Erythroblast (primary cell): ENCODE results near the gene RDH16.

Experiments used
- GATA1 ChIP-seq: IDR thresholded peaks from 2 replicates; pipeline ENCODE4 v1.6.1; 2011; ENCODE audit warnings: low read depth, mild to moderate bottlenecking, control low read depth, low read length, moderate library complexity
- POLR2A ChIP-seq: IDR thresholded peaks from 2 replicates; pipeline ENCODE4 v1.6.1; 2011; ENCODE audit warnings: mild to moderate bottlenecking, low read length

DNA sequence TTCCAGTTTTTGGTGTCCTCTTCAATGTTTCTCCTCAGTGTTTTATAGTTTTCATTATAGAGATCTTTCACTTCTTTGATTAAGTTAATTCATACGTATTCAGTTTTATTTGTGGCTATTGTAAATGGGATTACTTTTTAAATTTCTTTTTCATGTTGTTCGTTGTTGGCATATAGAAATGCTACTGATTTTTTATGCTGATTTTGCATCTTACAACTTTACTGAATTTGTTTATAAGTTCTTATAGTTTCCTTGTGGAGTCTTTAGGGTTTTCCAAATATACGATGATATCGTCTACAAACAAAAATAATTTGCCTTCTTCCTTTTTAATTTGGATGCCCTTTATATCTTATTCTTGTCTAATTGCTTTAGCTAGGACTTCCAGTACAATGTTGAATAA lies 13.5 kb downstream of the RDH16 start:
- TF ChIP-seq POLR2A (no peak), GATA1 (no peak)
